ENCODE measurements around the gene PDGFRB. TPM values are rescaled to one million over a fixed set of nuclear protein-coding genes. Genes with fewer than 3 reads are reported as not detected.

The PDGFRB gene
- polyA plus RNA-seq, 2 of the 4 experiments (the other 2 are of a cell fraction), result 0.22 TPM

DNA sequence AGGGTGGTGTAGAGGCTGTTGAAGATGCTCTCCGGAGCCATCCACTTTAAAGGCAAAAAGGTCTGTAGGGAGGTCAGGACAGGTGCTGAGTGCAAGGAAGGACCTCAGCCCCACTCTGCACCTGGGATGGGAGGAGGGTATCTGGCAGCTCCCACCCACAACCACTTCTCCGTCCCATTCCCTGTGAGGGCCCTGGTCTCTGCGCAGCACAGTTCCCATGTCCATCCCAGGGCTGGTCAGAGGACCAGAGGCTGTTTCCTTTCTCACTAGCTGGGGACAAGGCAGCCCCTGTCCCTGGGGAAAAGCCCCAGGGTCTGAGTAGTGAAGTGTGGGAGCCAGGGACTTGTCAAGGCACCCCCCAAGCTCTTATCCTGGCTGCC, 35.6 kb downstream of the PDGFRB start:
- no peak for FAIRE-seq
- no peak overlapping the region for H3K4me2 ChIP-seq
- no peak for DNase-seq (ENCODE audit: low read depth in 1 of 2, low spot score in 1 of 2)
- no peak overlapping the region for H3K4me3 ChIP-seq
- 0 out of 3 replicates have a peak, but pooled peaks cover 7% of the 10 kb centered on the region for H3K4me1 ChIP-seq
- WGBS (ENCODE audit: missing lambda C conversion rate), result 88% methylated on average over 3 of the region's 3 CpGs
- no peaks in the 10 kb centered on the region for H3K9me3 ChIP-seq
- ATAC-seq, result no peak
- CTCF ChIA-PET, result interaction anchor here (1.1 to 13.2 kb wide), 4 partner anchors 9 to 231 kb away, joined by 3 to 98 read pairs (median 4); partner anchors contain the start of genes HMGXB3 and TIGD6
- no peak for TF ChIP-seq POLR2A (IDR thresholded peaks at IDR 0.05; ENCODE audit: low read length)
- no peak for TF ChIP-seq MAFK (IDR thresholded peaks at IDR 0.05; ENCODE audit: partially characterized antibody)
- TF ChIP-seq RCOR1 (IDR thresholded peaks at IDR 0.05; ENCODE audit: low read depth, low read length), result no peak
- TF ChIP-seq KDM5A (IDR thresholded peaks at IDR 0.05), result no peak
- TF ChIP-seq BHLHE40 (IDR thresholded peaks at IDR 0.05; ENCODE audit: low read depth, low read length), result no peak
- TF ChIP-seq CEBPB (IDR thresholded peaks at IDR 0.05), result no peak
- TF ChIP-seq NR3C1 (IDR thresholded peaks at IDR 0.05), result no peak
- TF ChIP-seq HOXA7 (CRISPR knock-in tag; IDR thresholded peaks at IDR 0.05), result no peak
- no peak for TF ChIP-seq MAZ (IDR thresholded peaks at IDR 0.05; ENCODE audit: borderline replicate concordance, low read depth, low read length)
- no peak overlapping the region for H3K27ac ChIP-seq
- POLR2A ChIA-PET, result no interaction called here

DNA sequence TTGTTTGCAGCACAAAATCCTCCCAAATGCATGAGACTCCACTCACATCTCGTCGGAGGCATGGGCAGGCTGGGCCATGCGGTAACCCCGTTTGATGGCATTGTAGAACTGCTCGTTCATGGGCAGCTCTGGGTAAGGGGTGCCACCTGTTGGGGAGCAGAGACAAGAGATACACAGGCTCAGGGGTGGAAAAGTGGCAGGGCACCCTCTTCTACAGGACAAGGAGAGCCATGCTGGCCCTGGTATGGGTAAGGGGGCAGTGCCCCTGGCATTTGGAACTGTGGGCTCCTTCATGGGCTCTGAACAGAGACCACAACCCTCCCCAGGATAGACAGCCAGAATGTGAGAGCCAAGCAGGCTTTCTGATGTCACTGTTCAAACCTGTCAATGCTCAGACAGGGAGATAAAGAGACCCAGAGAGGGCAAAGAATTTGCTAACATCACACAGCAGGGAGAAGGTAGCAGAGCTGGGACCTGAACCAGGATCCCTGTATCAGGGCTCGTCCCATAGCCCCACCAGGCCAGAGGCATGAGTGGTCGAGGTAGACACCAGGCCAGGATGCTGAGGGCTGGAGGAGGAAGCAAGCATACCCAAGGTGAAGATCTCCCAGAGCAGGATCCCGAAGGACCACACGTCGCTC, 36.1 kb downstream of the PDGFRB start:
- Histone ChIP-seq H3K27ac (no peak overlapping the region), H3K9me3 (no peaks in the 10 kb centered on the region), H3K4me2 (no peak overlapping the region), H3K4me1 (0 out of 3 replicates have a peak, but pooled peaks cover 7% of the 10 kb centered on the region), H3K4me3 (no peak overlapping the region)
- TF ChIP-seq TP53 (CRISPR knock-in tag; IDR thresholded peaks at IDR 0.05), result no peak
- TF ChIP-seq HDAC2 (IDR thresholded peaks at IDR 0.05), result no peak
- TF ChIP-seq JUN (IDR thresholded peaks at IDR 0.05), result no peak
- WGBS (ENCODE audit: missing lambda C conversion rate), result 75% methylated on average over 10 of the region's 10 CpGs
- ATAC-seq (peak in 1 of 2 experiments; percentile 29; a peak in 2 of 6 replicates), FAIRE-seq (no peak), DNase-seq (ENCODE audit: low read depth in 1 of 2, low spot score in 1 of 2) (no peak)
- ChIA-PET POLR2A (no interaction called here), CTCF (interaction anchor here (0.7 to 13.2 kb wide), 8 partner anchors 9 to 231 kb away, joined by 3 to 98 read pairs (median 4); partner anchors contain the start of genes HMGXB3 and TIGD6)

DNA sequence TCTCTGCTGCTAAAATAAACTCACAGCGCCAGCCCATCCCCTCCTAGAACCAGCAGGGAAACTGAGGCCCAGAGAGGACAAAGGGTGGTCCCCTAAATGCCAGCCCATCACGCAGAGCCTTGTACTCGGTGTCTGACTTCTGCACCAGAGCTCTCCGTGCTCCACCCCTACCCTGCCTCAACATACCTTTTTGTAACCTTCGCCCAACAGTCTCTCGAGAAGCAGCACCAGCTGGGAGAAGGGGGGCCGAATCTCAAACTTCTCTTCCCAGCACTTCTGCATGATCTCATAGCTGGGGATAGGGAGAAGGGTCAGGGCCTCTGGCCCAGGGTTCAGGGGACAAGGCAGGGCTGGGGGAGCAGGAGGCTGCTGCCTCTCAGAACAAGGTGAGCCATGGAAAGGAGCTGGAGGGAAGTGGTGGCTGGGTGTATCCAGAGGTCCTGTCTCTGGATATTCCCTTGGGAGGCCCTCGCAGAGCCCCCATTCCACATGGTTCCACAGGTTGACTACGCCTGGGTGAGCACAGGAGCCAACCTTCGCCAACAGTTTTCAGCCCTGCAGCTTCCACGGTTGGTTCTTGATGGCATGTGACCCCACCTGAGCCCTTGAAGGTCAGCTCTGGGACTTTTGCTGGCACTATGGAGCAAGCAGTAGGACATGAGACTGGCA, 37.0 kb downstream of the PDGFRB start:
- no peak overlapping the region for H3K4me3 ChIP-seq
- H3K4me1 ChIP-seq, result 0 out of 3 replicates have a peak, but pooled peaks cover 7% of the 10 kb centered on the region
- FAIRE-seq (no peak), DNase-seq (ENCODE audit: low read depth in 1 of 2, low spot score in 1 of 2) (no peak), ATAC-seq (no peak)
- no peaks in the 10 kb centered on the region for H3K9me3 ChIP-seq
- no peak overlapping the region for H3K4me2 ChIP-seq
- ChIA-PET CTCF (interaction anchor here (0.7 to 13.2 kb wide), 8 partner anchors 10 to 128 kb away, joined by 3 to 98 read pairs (median 4); partner anchors contain the start of genes HMGXB3 and TIGD6), POLR2A (no interaction called here)
- no peak overlapping the region for H3K27ac ChIP-seq
- 69% methylated on average over 11 of the region's 11 CpGs for WGBS (ENCODE audit: missing lambda C conversion rate)
- TF ChIP-seq RAD21 (conservative IDR thresholded peaks at IDR 0.05 in 1 of 2, IDR thresholded peaks at IDR 0.05 in 1 of 2) (no peak), KDM5A (IDR thresholded peaks at IDR 0.05) (no peak), EP300 (IDR thresholded peaks at IDR 0.05) (no peak), FOSB (CRISPR knock-in tag; IDR thresholded peaks at IDR 0.05) (no peak), JUN (IDR thresholded peaks at IDR 0.05) (no peak), CEBPB (IDR thresholded peaks at IDR 0.05) (no peak), ZFP36 (IDR thresholded peaks at IDR 0.05; ENCODE audit: borderline replicate concordance, partially characterized antibody) (no peak), MYC (IDR thresholded peaks at IDR 0.05; ENCODE audit: borderline replicate concordance, low read length) (no peak), NPAS2 (CRISPR knock-in tag; IDR thresholded peaks at IDR 0.05; ENCODE audit: borderline replicate concordance) (no peak), ZC3H11A (IDR thresholded peaks at IDR 0.05) (no peak), HOXB13 (CRISPR knock-in tag; IDR thresholded peaks at IDR 0.05; ENCODE audit: low read depth) (no peak), FOSL2 (IDR thresholded peaks at IDR 0.05) (no peak), FOSL2 (CRISPR knock-in tag; IDR thresholded peaks at IDR 0.05) (no peak)

Data from A549 (cell line).